Measurements from ENCODE around the gene TBC1D14.
"Not testable (repeated sequence)": the region's sequence is repeated elsewhere in the genome, so short reads cannot be mapped to it uniquely, and the experiment has no call there.

TBC1D14 gene

GRCh38 chr4:6956087-6956433 is 46.4 kb downstream of the TBC1D14 start:
- DNase-seq = no peak

- no peak for DNase-seq
These were observed 47.0 kb downstream of the TBC1D14 start for GRCh38 chr4:6956434-6957147.

GRCh38 chr4:6957148-6957520 is 47.5 kb downstream of the TBC1D14 start:
- DNase-seq = no peak

- no peak for DNase-seq
These were observed 48.4 kb downstream of the TBC1D14 start for GRCh38 chr4:6957994-6958393.

GRCh38 chr4:6959261-6959660 is 49.6 kb downstream of the TBC1D14 start:
- DNase-seq = no peak

- no peak for DNase-seq
These were observed 50.5 kb downstream of the TBC1D14 start for GRCh38 chr4:6960154-6960553.

- no peak for DNase-seq
These were observed 51.2 kb downstream of the TBC1D14 start for GRCh38 chr4:6960628-6961412.

GRCh38 chr4:6961496-6962210 is 52.0 kb downstream of the TBC1D14 start:
- no peak for DNase-seq

- no peak for DNase-seq
These were observed 52.8 kb downstream of the TBC1D14 start for GRCh38 chr4:6962211-6963041.

- no peak for DNase-seq
These were observed 53.5 kb downstream of the TBC1D14 start for GRCh38 chr4:6963139-6963611.

- no peak for DNase-seq
These were observed 55.2 kb downstream of the TBC1D14 start for GRCh38 chr4:6964858-6965257.

GRCh38 chr4:6965329-6965728 is 55.7 kb downstream of the TBC1D14 start:
- DNase-seq = no peak

- no peak for DNase-seq
These were observed 58.3 kb downstream of the TBC1D14 start for GRCh38 chr4:6967846-6968340.

GRCh38 chr4:6968496-6968895 is 58.9 kb downstream of the TBC1D14 start:
- DNase-seq = no peak

GRCh38 chr4:6969826-6970800 is 60.5 kb downstream of the TBC1D14 start:
- DNase-seq = no peak

- DNase-seq = no peak
These were observed 62.1 kb downstream of the TBC1D14 start for GRCh38 chr4:6971536-6972374.

- no peak for DNase-seq
These were observed 62.7 kb downstream of the TBC1D14 start for GRCh38 chr4:6972375-6972650.

GRCh38 chr4:6972911-6973310 is 63.3 kb downstream of the TBC1D14 start:
- DNase-seq = no peak

- peak; percentile 67 for DNase-seq
These were observed 64.7 kb downstream of the TBC1D14 start for GRCh38 chr4:6974138-6974848.

- DNase-seq = not testable (repeated sequence)
These were observed 68.2 kb downstream of the TBC1D14 start for GRCh38 chr4:6977846-6978245.
